ENCODE data around the gene ABCA12.

ABCA12 gene

GRCh38 chr2:215144106-215144875 is 5.9 kb upstream of the ABCA12 start:
- TF ChIP-seq CTCF (IDR thresholded peaks at IDR 0.05; ENCODE audit: low read depth, low read length): no peak
- H3K4me3 ChIP-seq (ENCODE audit: low read depth, low read length): no peak overlapping the region
- in situ Hi-C loops (cut with HindIII; ENCODE audit: low sequenced_read_pairs): no loop called here
- DNase-seq (ENCODE audit: low read depth, low spot score): no peak

GRCh38 chr2:215143458-215143857 is 5.0 kb upstream of the ABCA12 start:
- TF ChIP-seq CTCF (IDR thresholded peaks at IDR 0.05; ENCODE audit: low read depth, low read length): no peak
- in situ Hi-C loops (cut with HindIII; ENCODE audit: low sequenced_read_pairs): no loop called here

GRCh38 chr2:215141706-215142105 is 3.3 kb upstream of the ABCA12 start:
- no peak overlapping the region for H3K4me3 ChIP-seq (ENCODE audit: low read depth, low read length)
- DNase-seq (ENCODE audit: low read depth, low spot score): no peak
- in situ Hi-C loops (cut with HindIII; ENCODE audit: low sequenced_read_pairs): no loop called here
- no peak for TF ChIP-seq CTCF (IDR thresholded peaks at IDR 0.05; ENCODE audit: low read depth, low read length)

More at GRCh38 chr2:215143458-215143857, 5.0 kb upstream of the ABCA12 start:
- no peak overlapping the region for H3K4me3 ChIP-seq (ENCODE audit: low read depth, low read length)
- DNase-seq (ENCODE audit: low read depth, low spot score): no peak

- no peak for DNase-seq (ENCODE audit: low read depth, low spot score)
- no peak for TF ChIP-seq CTCF (IDR thresholded peaks at IDR 0.05; ENCODE audit: low read depth, low read length)
- in situ Hi-C loops (cut with HindIII; ENCODE audit: low sequenced_read_pairs): no loop called here
- no peak overlapping the region for H3K4me3 ChIP-seq (ENCODE audit: low read depth, low read length)
Measured at GRCh38 chr2:215140166-215140707, 1.8 kb upstream of the ABCA12 start.

- TF ChIP-seq CTCF (IDR thresholded peaks at IDR 0.05; ENCODE audit: low read depth, low read length): no peak
- in situ Hi-C loops (cut with HindIII; ENCODE audit: low sequenced_read_pairs): no loop called here
- peak; percentile 62 for DNase-seq (ENCODE audit: low read depth, low spot score)
- H3K4me3 ChIP-seq (ENCODE audit: low read depth, low read length): no peak overlapping the region
Measured at GRCh38 chr2:215137741-215138340, 585 bp downstream of the ABCA12 start.

- no peak for TF ChIP-seq CTCF (IDR thresholded peaks at IDR 0.05; ENCODE audit: low read depth, low read length)
- DNase-seq (ENCODE audit: low read depth, low spot score): no peak
- H3K4me3 ChIP-seq (ENCODE audit: low read depth, low read length): no peak overlapping the region
- in situ Hi-C loops (cut with HindIII; ENCODE audit: low sequenced_read_pairs): no loop called here
Measured at GRCh38 chr2:215137329-215137686, 1.1 kb downstream of the ABCA12 start.
